IMR-90 (cell line): ENCODE data around the gene CANT1.

Source experiments
- BHLHE40 ChIP-seq: fragments of 150-350 bp; IDR thresholded peaks from 2 replicates; pipeline ENCODE4 v1.6.1; 2016; ENCODE audit warnings: mild to moderate bottlenecking, low read depth, low read length
- CEBPB ChIP-seq: IDR thresholded peaks from 2 replicates; pipeline ENCODE4 v1.6.1; 2012; ENCODE audit warnings: low read depth, low read length, improper control_type of control experiment
- FOS ChIP-seq: fragments of 150-350 bp; IDR thresholded peaks from 2 replicates; pipeline ENCODE4 v1.6.1; 2016; ENCODE audit warnings: low read depth, low read length
- MAFK ChIP-seq: IDR thresholded peaks from 2 replicates; pipeline ENCODE4 v1.6.1; 2012; ENCODE audit warnings: low read depth, low read length, improper control_type of control experiment
- MXI1 ChIP-seq: IDR thresholded peaks from 2 replicates; pipeline ENCODE4 v1.6.1; 2012; ENCODE audit warnings: low read depth, mild to moderate bottlenecking, low read length, moderate library complexity, borderline replicate concordance
- POLR2A ChIP-seq: IDR thresholded peaks from 2 replicates; pipeline ENCODE4 v1.6.1; 2012; ENCODE audit warnings: mild to moderate bottlenecking, low read depth, low read length
- RAD21 ChIP-seq: IDR thresholded peaks from 2 replicates; pipeline ENCODE4 v1.6.1; 2012; ENCODE audit warnings: low read length, improper control_type of control experiment
- RFX5 ChIP-seq: IDR thresholded peaks from 2 replicates; pipeline ENCODE4 v1.8.0; 2012; ENCODE audit warnings: low read depth, mild to moderate bottlenecking, low read length, moderate library complexity
- SMC3 ChIP-seq: fragments of 150-350 bp; IDR thresholded peaks from 2 replicates; pipeline ENCODE4 v1.6.1; 2016; ENCODE audit warnings: low read depth, mild to moderate bottlenecking, antibody characterized with exemption, low read length, moderate library complexity
- TF ChIP-seq, protein P1 (sequence below): conservative IDR thresholded peaks from 2 replicates; pipeline ENCODE4 v1.5.1; 2012; ENCODE audit warnings: mild to moderate bottlenecking, low read depth, low read length, improper control_type of control experiment
- TF ChIP-seq, protein P2 (sequence below): fragments of 150-350 bp; IDR thresholded peaks from 2 replicates; pipeline ENCODE4 v1.6.1; 2017; ENCODE audit warnings: mild to moderate bottlenecking, antibody characterized with exemption, low read length, low read depth

DNA sequence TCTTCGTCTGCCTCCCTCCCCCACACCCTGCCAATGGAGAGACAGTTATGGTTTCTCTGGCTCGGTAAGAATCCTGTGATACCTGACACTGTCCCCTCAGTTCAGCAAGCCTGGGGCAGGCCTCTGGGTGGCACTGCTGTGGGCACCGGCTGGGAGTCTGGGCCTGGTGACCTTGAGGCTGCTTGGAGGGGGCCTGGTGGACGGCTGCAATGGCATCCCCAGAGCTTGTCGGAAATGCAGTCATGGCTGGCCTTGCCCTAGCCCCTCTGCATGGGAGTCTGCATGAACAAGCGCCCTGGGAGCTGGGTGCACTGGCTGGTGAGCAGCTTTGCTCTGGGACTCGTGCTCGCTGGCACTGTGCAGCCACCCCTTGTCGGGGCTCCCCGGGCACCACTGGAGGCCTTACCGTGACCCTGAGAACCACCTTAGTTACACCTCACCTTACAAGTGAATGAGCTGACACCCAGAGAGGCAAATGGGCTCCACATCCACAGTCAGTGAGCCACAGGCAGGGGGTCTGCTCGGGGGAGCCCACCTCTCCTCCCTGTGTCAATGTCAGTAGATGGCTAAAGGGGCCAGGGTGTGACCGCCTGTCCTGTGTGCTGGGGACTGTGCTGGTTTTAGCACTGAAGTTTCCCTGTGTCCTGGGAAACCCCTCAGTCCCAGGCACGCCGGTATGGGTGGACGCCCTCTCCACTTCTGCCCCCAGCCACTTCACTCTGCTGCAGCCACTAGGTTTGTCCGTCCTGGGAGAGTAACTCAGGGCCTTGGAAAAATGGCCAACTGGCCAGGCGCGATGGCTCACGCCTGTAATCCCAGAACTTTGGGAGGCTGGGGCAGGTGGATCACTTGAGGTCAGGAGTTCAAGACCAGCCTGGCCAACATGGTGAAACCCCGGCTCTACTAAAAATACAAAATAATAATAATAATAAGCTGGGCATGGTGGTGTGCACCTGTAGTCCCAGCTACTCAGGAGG lies 31.3 kb downstream of the CANT1 start:
- TF ChIP-seq RFX5 (no peak), SMC3 (no peak), RAD21 (no peak), POLR2A (no peak), MXI1 (no peak), BHLHE40 (no peak), CEBPB (no peak), MAFK (no peak), FOS (no peak)
- TF ChIP-seq, protein P1, sequence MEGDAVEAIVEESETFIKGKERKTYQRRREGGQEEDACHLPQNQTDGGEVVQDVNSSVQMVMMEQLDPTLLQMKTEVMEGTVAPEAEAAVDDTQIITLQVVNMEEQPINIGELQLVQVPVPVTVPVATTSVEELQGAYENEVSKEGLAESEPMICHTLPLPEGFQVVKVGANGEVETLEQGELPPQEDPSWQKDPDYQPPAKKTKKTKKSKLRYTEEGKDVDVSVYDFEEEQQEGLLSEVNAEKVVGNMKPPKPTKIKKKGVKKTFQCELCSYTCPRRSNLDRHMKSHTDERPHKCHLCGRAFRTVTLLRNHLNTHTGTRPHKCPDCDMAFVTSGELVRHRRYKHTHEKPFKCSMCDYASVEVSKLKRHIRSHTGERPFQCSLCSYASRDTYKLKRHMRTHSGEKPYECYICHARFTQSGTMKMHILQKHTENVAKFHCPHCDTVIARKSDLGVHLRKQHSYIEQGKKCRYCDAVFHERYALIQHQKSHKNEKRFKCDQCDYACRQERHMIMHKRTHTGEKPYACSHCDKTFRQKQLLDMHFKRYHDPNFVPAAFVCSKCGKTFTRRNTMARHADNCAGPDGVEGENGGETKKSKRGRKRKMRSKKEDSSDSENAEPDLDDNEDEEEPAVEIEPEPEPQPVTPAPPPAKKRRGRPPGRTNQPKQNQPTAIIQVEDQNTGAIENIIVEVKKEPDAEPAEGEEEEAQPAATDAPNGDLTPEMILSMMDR: no peak
- TF ChIP-seq, protein P2, sequence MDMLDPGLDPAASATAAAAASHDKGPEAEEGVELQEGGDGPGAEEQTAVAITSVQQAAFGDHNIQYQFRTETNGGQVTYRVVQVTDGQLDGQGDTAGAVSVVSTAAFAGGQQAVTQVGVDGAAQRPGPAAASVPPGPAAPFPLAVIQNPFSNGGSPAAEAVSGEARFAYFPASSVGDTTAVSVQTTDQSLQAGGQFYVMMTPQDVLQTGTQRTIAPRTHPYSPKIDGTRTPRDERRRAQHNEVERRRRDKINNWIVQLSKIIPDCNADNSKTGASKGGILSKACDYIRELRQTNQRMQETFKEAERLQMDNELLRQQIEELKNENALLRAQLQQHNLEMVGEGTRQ: no peak
